ENCODE measurements around the gene CLDN10. TPM values are rescaled to one million over a fixed set of nuclear protein-coding genes. Genes with fewer than 3 reads are reported as not detected.

The CLDN10 gene
- total and polyA plus RNA-seq, 2 donors (not counting 3 experiments of a cell fraction or from before 2014, with no cell fraction given), result 0.49 to 0.69 TPM

DNA sequence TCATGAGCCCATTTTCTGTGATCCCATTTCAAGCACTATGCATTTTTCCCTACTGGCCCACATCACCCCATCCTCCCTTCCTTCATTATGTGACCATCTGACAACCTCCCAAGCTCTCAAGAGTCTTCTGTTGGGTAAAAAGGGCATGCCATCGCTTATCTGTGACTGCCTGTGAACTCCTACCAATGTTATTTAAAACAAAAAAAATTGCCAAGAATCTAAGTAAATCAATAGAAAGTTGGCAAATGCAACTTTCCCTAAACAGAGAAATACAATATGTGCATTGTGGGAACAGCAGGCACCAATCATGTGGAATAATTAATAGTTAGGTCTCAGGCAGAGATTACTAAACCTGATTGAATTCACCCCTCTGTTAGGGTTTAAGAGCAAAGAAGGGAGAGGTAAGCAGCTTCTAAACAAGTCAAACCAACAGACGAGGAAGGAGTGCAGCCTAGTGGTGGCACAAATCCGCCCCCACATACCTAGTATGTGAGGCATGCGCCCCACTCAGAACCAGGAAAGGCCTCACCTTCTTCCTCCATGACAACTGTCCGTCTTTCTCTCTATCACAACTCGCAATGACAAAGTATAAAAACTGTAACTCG lies 62.2 kb downstream of the CLDN10 start:
- Histone ChIP-seq H3K27me3 (ENCODE audit: control insufficient read depth in 2 of 2, insufficient read depth in 2 of 2, low read length in 2 of 2) (no peaks in the 10 kb centered on the region), H3K9ac (replicated peaks; ENCODE audit: extremely low read depth, insufficient read depth, low read length) (no peak overlapping the region), H2AFZ (ENCODE audit: low read depth, low read length) (no peak overlapping the region), H4K20me1 (replicated peaks; ENCODE audit: control insufficient read depth, extremely low read depth, insufficient read depth, low read length) (no peaks in the 10 kb centered on the region), H3K9me1 (replicated peaks; ENCODE audit: control insufficient read depth, extremely low read depth, insufficient read depth, low read length) (no peaks in the 10 kb centered on the region), H3K4me3 (replicated peaks in 1 of 3; ENCODE audit: insufficient read depth in 1 of 3, low read depth in 1 of 3, low read length in 3 of 3) (no peak overlapping the region), H3K27ac (ENCODE audit: insufficient read depth, low read depth, low read length) (no peak overlapping the region), H3K4me1 (ENCODE audit: control insufficient read depth, extremely low read depth, insufficient read depth, low read length) (no peaks in the 10 kb centered on the region), H3K4me2 (ENCODE audit: insufficient read depth, low read length) (no peak overlapping the region), H3K36me3 (ENCODE audit: control insufficient read depth in 2 of 2, extremely low read depth in 1 of 2, insufficient read depth in 2 of 2, low read length in 2 of 2) (peaks cover 4 to 10% of the 10 kb centered on the region in 2 experiments), H3K79me2 (ENCODE audit: control insufficient read depth, insufficient read depth, low read length) (no peaks in the 10 kb centered on the region), H3K9me3 (replicated peaks; ENCODE audit: control insufficient read depth, insufficient read depth, low read length) (no peaks in the 10 kb centered on the region)
- intact Hi-C loops (cut with micrococcal nuclease), result loop anchor here (2.0 kb wide), 1 partner anchor 20 kb away; no protein-coding TSS in a partner anchor
- dilution Hi-C loops (cut with MboI; ENCODE audit: extremely low pct_ligation_motif_present, low sequenced_read_pairs), result no loop called here
- BruUV-seq (replicated peaks), result no TSS peak
- DNase-seq (ENCODE audit: low read depth, low spot score), result no peak
- ChIA-PET POLR2A (no interaction called here), CTCF (interaction anchor here (0.6 to 1.0 kb wide), 2 partner anchors 9 to 219 kb away, joined by 3 read pairs; no protein-coding TSS in a partner anchor)
- no peak for FAIRE-seq
- no peak for TF ChIP-seq POLR2AphosphoS5 (IDR thresholded peaks at IDR 0.05; ENCODE audit: insufficient read depth, low read depth, low read length)
- no peak for TF ChIP-seq GATA2 (IDR thresholded peaks at IDR 0.05; ENCODE audit: insufficient read depth, insufficient read length, low read depth, low read length)
- TF ChIP-seq FOS (IDR thresholded peaks at IDR 0.05; ENCODE audit: borderline replicate concordance, insufficient read depth, low read length), result no peak
- TF ChIP-seq, protein P1, sequence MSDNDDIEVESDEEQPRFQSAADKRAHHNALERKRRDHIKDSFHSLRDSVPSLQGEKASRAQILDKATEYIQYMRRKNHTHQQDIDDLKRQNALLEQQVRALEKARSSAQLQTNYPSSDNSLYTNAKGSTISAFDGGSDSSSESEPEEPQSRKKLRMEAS (IDR thresholded peaks at IDR 0.05; ENCODE audit: insufficient read depth, insufficient read length), result no peak
- no peak for TF ChIP-seq POLR2A (IDR thresholded peaks at IDR 0.05; ENCODE audit: low read depth, low read length)
- TF ChIP-seq EZH2 (IDR thresholded peaks at IDR 0.05; ENCODE audit: borderline replicate concordance, low read depth, low read length, severe bottlenecking), result no peak
- TF ChIP-seq, protein P2, sequence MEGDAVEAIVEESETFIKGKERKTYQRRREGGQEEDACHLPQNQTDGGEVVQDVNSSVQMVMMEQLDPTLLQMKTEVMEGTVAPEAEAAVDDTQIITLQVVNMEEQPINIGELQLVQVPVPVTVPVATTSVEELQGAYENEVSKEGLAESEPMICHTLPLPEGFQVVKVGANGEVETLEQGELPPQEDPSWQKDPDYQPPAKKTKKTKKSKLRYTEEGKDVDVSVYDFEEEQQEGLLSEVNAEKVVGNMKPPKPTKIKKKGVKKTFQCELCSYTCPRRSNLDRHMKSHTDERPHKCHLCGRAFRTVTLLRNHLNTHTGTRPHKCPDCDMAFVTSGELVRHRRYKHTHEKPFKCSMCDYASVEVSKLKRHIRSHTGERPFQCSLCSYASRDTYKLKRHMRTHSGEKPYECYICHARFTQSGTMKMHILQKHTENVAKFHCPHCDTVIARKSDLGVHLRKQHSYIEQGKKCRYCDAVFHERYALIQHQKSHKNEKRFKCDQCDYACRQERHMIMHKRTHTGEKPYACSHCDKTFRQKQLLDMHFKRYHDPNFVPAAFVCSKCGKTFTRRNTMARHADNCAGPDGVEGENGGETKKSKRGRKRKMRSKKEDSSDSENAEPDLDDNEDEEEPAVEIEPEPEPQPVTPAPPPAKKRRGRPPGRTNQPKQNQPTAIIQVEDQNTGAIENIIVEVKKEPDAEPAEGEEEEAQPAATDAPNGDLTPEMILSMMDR (IDR thresholded peaks at IDR 0.05; ENCODE audit: extremely low read depth in 1 of 2, insufficient read depth in 1 of 2, low read depth in 1 of 2, low read length in 2 of 2), result no peak
- no peak for TF ChIP-seq MYC (IDR thresholded peaks at IDR 0.05; ENCODE audit: low read depth, low read length)
- TF ChIP-seq JUN (IDR thresholded peaks at IDR 0.05; ENCODE audit: borderline replicate concordance, insufficient read depth, insufficient read length, low read depth), result no peak

All from endothelial cell of umbilical vein (primary cell).